Liver (tissue), 9 donors: ENCODE data around the gene NCOR2. TPM values are rescaled to one million over a fixed set of nuclear protein-coding genes. Genes with fewer than 3 reads are reported as not detected.

Experiments used
- DNase-seq: peaks from one replicate; pipeline ENCODE4 v3.0.0-alpha.2; 2017; ENCODE audit warnings: low spot score
- H3K27ac ChIP-seq, 2 donors: one replicate each; pipeline ENCODE4 v1.7.0; 2013; ENCODE audit warnings: inconsistent platforms in 2 of 2, low read length in 2 of 2, control low read depth in 1 of 2, low read depth in 1 of 2, mild to moderate bottlenecking in 1 of 2
- H3K27me3 ChIP-seq, 4 donors: one replicate each; pipeline versions ENCODE4 v1.6.1 to v1.7.0; 2013; ENCODE audit warnings: low read length in 3 of 4, inconsistent platforms in 1 of 4, mild to moderate bottlenecking in 1 of 4, moderate library complexity in 1 of 4; ENCODE audit not compliant: control insufficient read depth in 4 of 4, insufficient read depth in 4 of 4
- H3K36me3 ChIP-seq, 4 donors: one replicate each; pipeline versions ENCODE4 v1.6.1 to v1.7.0; 2013; ENCODE audit warnings: low read length in 3 of 4, mild to moderate bottlenecking in 3 of 4, low read depth in 1 of 4, moderate library complexity in 1 of 4; ENCODE audit not compliant: control insufficient read depth in 4 of 4, insufficient read depth in 3 of 4
- H3K4me1 ChIP-seq, 4 donors: one replicate each; pipeline versions ENCODE4 v1.6.1 to v1.7.0; 2013; ENCODE audit warnings: low read length in 3 of 4, mild to moderate bottlenecking in 3 of 4, moderate library complexity in 1 of 4; ENCODE audit not compliant: control insufficient read depth in 4 of 4, insufficient read depth in 4 of 4
- H3K4me3 ChIP-seq, 3 donors: one replicate each; pipeline versions ENCODE4 v1.6.1 to v1.7.0; 2013; ENCODE audit warnings: low read length in 3 of 3, control low read depth in 1 of 3, low read depth in 1 of 3, mild to moderate bottlenecking in 1 of 3
- H3K9ac ChIP-seq, 2 donors: one replicate each; pipeline ENCODE4 v1.7.0; 2013; ENCODE audit warnings: low read length in 2 of 2, mild to moderate bottlenecking in 2 of 2, moderate library complexity in 2 of 2, control low read depth in 1 of 2, low read depth in 1 of 2
- H3K9me3 ChIP-seq, 4 donors: one replicate each; pipeline versions ENCODE4 v1.6.1 to v1.7.0; 2013; ENCODE audit warnings: low read length in 3 of 4; ENCODE audit not compliant: control insufficient read depth in 4 of 4
- ATF3 ChIP-seq: IDR thresholded peaks from 2 replicates; pipeline ENCODE4 v1.6.1; 2016; ENCODE audit warnings: antibody characterized with exemption
- CTCF ChIP-seq: fragments of 150-350 bp; IDR thresholded peaks from 2 replicates; pipeline ENCODE4 v1.5.1; 2017; ENCODE audit warnings: improper control_type of control experiment, low read depth, low read length; ENCODE audit not compliant: missing input control
- EGR1 ChIP-seq, 2 donors: IDR thresholded peaks; 2 replicates each; pipeline ENCODE4 v1.6.1; 2016 to 2018; ENCODE audit warnings: antibody characterized with exemption in 2 of 2, low read depth in 2 of 2
- FOXA1 ChIP-seq: IDR thresholded peaks from 2 replicates; pipeline ENCODE4 v1.6.1; 2016; ENCODE audit warnings: antibody characterized with exemption
- FOXA2 ChIP-seq: IDR thresholded peaks from 2 replicates; pipeline ENCODE4 v1.6.1; 2016; ENCODE audit warnings: antibody characterized with exemption
- GABPA ChIP-seq, 2 donors: IDR thresholded peaks in 1 of 2; conservative IDR thresholded peaks in 1 of 2; 2 replicates each; pipeline ENCODE4 v1.6.1; 2016; ENCODE audit warnings: antibody characterized with exemption in 2 of 2, mild to moderate bottlenecking in 1 of 2, moderate library complexity in 1 of 2
- HNF4A ChIP-seq, 2 donors: conservative IDR thresholded peaks; 2 replicates each; pipeline ENCODE4 v1.6.1; 2016; ENCODE audit warnings: antibody characterized with exemption in 2 of 2, mild to moderate bottlenecking in 2 of 2
- JUND ChIP-seq, 2 donors: IDR thresholded peaks; 2 replicates each; pipeline ENCODE4 v1.6.1; 2016; ENCODE audit warnings: antibody characterized with exemption in 2 of 2
- NR2F2 ChIP-seq: IDR thresholded peaks from 2 replicates; pipeline ENCODE4 v1.6.1; 2016; ENCODE audit warnings: antibody characterized with exemption
- RAD21 ChIP-seq, 2 donors: IDR thresholded peaks; 2 replicates each; pipeline ENCODE4 v1.6.1; 2016; ENCODE audit warnings: antibody characterized with exemption in 2 of 2, mild to moderate bottlenecking in 2 of 2
- RXRA ChIP-seq, 2 donors: IDR thresholded peaks; 2 replicates each; pipeline ENCODE4 v1.6.1; 2017 to 2018; ENCODE audit warnings: antibody characterized with exemption in 2 of 2, mild to moderate bottlenecking in 1 of 2
- SP1 ChIP-seq: IDR thresholded peaks from 2 replicates; pipeline ENCODE4 v1.6.1; 2018; ENCODE audit warnings: antibody characterized with exemption, mild to moderate bottlenecking
- TAF1 ChIP-seq: conservative IDR thresholded peaks from 2 replicates; pipeline ENCODE4 v1.6.1; 2016; ENCODE audit warnings: antibody characterized with exemption, mild to moderate bottlenecking
- YY1 ChIP-seq: IDR thresholded peaks from 2 replicates; pipeline ENCODE4 v1.6.1; 2016; ENCODE audit warnings: antibody characterized with exemption, mild to moderate bottlenecking
- WGBS: extraction: QIAGEN DNeasy Blood & Tissue Kit; methylation state at CpG from one replicate; pipeline ENCODE4 v1.1.7; 2013; 5-methylcytosine and 5-hydroxymethylcytosine counted together
- polyA plus RNA-seq, 2 donors: library from polyadenylated mRNA; stranded (reverse) in 1 of 2; unstranded in 1 of 2; fragments of 200-250 nt in 1 of 2; fragments of >200 nt in 1 of 2; fragmentation: Nextera tagmentation in 1 of 2; extraction: Ambion mirVana in 1 of 2; gene quantifications; one replicate each; pipeline versions ENCODE4 v1.2.1 to v1.2.3, GENCODE V29; 2013 to 2015
- total RNA-seq, 2 donors: library from RNA; depleted of rRNA; stranded (reverse); fragments of >200 nt; gene quantifications; one replicate each; pipeline ENCODE4 v1.2.3, GENCODE V29; 2014
- TF ChIP-seq, protein P1 (sequence below): IDR thresholded peaks from 2 replicates; pipeline ENCODE4 v1.6.1; 2016; ENCODE audit warnings: antibody characterized with exemption
- TF ChIP-seq, protein P2 (sequence below): IDR thresholded peaks from 2 replicates; pipeline ENCODE4 v1.6.1; 2016; ENCODE audit warnings: antibody characterized with exemption, mild to moderate bottlenecking
- TF ChIP-seq, protein P3 (sequence below): IDR thresholded peaks from 2 replicates; pipeline ENCODE4 v1.6.1; 2016; ENCODE audit warnings: antibody characterized with exemption
- donor health status: healthy.
- donor health status: healthy.
- donor health status: healthy.
- donor health status: healthy.
- donor health status: healthy.

Gene NCOR2
- total and polyA plus RNA-seq, 4 donors = 7.9 to 31.6 (median 18.1) TPM

GRCh38 chr12:124608450-124608870, 41.0 kb upstream of the NCOR2 start:
- peaks cover 0 to 14% (median 8%) of the 10 kb centered on the region in 4 donors for H3K4me1 ChIP-seq
- H3K4me3 ChIP-seq = no peak overlapping the region
- H3K9ac ChIP-seq = no peak overlapping the region
- H3K27me3 ChIP-seq = no peaks in the 10 kb centered on the region
- no peaks in the 10 kb centered on the region for H3K36me3 ChIP-seq
- H3K27ac ChIP-seq = no peak overlapping the region
- DNase-seq = no peak
- no peaks in the 10 kb centered on the region for H3K9me3 ChIP-seq
- 72% methylated on average over 10 of the region's 10 CpGs for WGBS
- no peak for TF ChIP-seq FOXA1
- TF ChIP-seq EGR1 (IDR thresholded peaks at IDR 0.05; ENCODE audit: low read depth in 2 of 2) = no peak
- no peak for TF ChIP-seq ATF3
- TF ChIP-seq NR2F2 = no peak
- TF ChIP-seq, protein P1, sequence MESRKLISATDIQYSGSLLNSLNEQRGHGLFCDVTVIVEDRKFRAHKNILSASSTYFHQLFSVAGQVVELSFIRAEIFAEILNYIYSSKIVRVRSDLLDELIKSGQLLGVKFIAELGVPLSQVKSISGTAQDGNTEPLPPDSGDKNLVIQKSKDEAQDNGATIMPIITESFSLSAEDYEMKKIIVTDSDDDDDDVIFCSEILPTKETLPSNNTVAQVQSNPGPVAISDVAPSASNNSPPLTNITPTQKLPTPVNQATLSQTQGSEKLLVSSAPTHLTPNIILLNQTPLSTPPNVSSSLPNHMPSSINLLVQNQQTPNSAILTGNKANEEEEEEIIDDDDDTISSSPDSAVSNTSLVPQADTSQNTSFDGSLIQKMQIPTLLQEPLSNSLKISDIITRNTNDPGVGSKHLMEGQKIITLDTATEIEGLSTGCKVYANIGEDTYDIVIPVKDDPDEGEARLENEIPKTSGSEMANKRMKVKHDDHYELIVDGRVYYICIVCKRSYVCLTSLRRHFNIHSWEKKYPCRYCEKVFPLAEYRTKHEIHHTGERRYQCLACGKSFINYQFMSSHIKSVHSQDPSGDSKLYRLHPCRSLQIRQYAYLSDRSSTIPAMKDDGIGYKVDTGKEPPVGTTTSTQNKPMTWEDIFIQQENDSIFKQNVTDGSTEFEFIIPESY = no peak
- TF ChIP-seq RXRA (IDR thresholded peaks at IDR 0.05) = no peak

DNA sequence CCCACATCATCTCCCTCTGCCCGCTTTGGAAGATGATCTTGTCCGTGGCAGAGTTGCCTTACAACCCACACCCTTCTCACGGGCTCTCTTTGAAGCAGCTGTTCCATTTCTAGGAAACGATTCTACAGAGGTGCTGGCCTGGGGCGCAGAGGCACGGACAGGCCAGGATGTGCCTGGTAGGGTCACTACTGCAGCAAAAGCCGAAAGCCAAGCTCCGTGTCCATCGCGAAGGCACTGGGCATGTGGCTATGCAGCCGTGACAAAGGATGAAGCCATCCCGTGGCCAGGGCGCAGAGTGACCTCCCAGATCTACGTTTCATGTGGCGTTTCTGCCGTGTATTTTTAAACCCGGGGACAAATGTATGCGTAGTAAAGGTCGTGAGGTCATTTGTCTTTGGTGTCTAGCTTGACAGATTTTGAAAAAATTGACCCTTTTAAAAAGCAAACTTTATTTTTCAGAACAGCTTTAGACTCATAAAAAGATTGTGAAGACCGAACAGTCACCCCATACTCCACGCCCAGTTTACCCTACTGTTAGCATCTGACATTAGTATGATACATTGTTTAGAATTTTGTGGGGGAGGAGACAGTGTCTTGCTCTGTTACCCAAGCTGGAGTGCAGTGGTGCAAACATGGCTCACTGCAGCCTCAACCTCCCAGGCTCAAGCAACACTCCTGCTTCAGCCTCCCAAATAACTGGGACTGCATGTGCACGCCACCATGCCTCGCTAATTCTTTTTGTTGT, 40.4 kb upstream of the NCOR2 start:
- Histone ChIP-seq H3K4me1 (peaks cover 0 to 14% (median 8%) of the 10 kb centered on the region in 4 donors), H3K27me3 (no peaks in the 10 kb centered on the region), H3K9ac (no peak overlapping the region), H3K27ac (no peak overlapping the region), H3K4me3 (no peak overlapping the region), H3K9me3 (no peaks in the 10 kb centered on the region), H3K36me3 (no peaks in the 10 kb centered on the region)
- 93% methylated on average over 23 of the region's 23 CpGs for WGBS
- TF ChIP-seq GABPA (IDR thresholded peaks at IDR 0.05 in 1 of 2, conservative IDR thresholded peaks at IDR 0.05 in 1 of 2) = no peak
- no peak for TF ChIP-seq CTCF
- TF ChIP-seq SP1 = no peak
- TF ChIP-seq, protein P2, sequence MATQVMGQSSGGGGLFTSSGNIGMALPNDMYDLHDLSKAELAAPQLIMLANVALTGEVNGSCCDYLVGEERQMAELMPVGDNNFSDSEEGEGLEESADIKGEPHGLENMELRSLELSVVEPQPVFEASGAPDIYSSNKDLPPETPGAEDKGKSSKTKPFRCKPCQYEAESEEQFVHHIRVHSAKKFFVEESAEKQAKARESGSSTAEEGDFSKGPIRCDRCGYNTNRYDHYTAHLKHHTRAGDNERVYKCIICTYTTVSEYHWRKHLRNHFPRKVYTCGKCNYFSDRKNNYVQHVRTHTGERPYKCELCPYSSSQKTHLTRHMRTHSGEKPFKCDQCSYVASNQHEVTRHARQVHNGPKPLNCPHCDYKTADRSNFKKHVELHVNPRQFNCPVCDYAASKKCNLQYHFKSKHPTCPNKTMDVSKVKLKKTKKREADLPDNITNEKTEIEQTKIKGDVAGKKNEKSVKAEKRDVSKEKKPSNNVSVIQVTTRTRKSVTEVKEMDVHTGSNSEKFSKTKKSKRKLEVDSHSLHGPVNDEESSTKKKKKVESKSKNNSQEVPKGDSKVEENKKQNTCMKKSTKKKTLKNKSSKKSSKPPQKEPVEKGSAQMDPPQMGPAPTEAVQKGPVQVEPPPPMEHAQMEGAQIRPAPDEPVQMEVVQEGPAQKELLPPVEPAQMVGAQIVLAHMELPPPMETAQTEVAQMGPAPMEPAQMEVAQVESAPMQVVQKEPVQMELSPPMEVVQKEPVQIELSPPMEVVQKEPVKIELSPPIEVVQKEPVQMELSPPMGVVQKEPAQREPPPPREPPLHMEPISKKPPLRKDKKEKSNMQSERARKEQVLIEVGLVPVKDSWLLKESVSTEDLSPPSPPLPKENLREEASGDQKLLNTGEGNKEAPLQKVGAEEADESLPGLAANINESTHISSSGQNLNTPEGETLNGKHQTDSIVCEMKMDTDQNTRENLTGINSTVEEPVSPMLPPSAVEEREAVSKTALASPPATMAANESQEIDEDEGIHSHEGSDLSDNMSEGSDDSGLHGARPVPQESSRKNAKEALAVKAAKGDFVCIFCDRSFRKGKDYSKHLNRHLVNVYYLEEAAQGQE = no peak
- no peak for TF ChIP-seq TAF1
- no peak for TF ChIP-seq JUND (IDR thresholded peaks at IDR 0.05)
- no peak for TF ChIP-seq FOXA2
- TF ChIP-seq, protein P3, sequence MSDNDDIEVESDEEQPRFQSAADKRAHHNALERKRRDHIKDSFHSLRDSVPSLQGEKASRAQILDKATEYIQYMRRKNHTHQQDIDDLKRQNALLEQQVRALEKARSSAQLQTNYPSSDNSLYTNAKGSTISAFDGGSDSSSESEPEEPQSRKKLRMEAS = no peak
- TF ChIP-seq YY1 = no peak
- TF ChIP-seq EGR1 (IDR thresholded peaks at IDR 0.05; ENCODE audit: low read depth in 2 of 2) = no peak
- TF ChIP-seq ATF3 = no peak
- no peak for TF ChIP-seq RAD21 (IDR thresholded peaks at IDR 0.05)
- TF ChIP-seq HNF4A (conservative IDR thresholded peaks at IDR 0.05) = no peak
- DNase-seq = no peak
